OCI-LY7 (cell line): ENCODE results near the gene ABHD16B. TPM values are rescaled to one million over a fixed set of nuclear protein-coding genes. Genes with fewer than 3 reads are reported as not detected.
"Not testable (repeated sequence)": the region's sequence is repeated elsewhere in the genome, so short reads cannot be mapped to it uniquely, and the experiment has no call there.

ENCODE experiments used
- BruUV-seq: library from RNA; stranded (reverse); fragments of 400-500 nt; replicated peaks from 2 replicates; lab custom pipeline; 2021; lab: Mats Ljungman, UMichigan
- CTCF ChIA-PET: fragments of 300-600 bp; sonication (Branson Sonifier 250); formaldehyde crosslinking; loops from one replicate; lab custom pipeline; 2022; ENCODE audit warnings: antibody characterized with exemption; ENCODE audit not compliant: unreplicated experiment; lab: Charles Lee
- POLR2A ChIA-PET: fragments of 300-600 bp; sonication (Branson Sonifier 250); formaldehyde crosslinking; loops from one replicate; lab custom pipeline; 2022; ENCODE audit warnings: antibody characterized with exemption; lab: Charles Lee
- DNase-seq: peaks from one replicate; pipeline ENCODE4 v3.0.0-alpha.2; 2015; ENCODE audit warnings: low spot score
- H2AFZ ChIP-seq: fragments of 200-600 bp; sonication (generic), shearing (Covaris generic); 2 replicates; pipeline ENCODE4 v1.6.1; 2014; ENCODE audit warnings: mild to moderate bottlenecking, antibody characterized with exemption, low read length, moderate library complexity
- H3K27ac ChIP-seq: fragments of 200-600 bp; sonication (generic); 2 replicates; pipeline ENCODE4 v1.5.1; 2014; ENCODE audit warnings: mixed run types, low read depth, mild to moderate bottlenecking, moderate library complexity, low read length, inconsistent platforms; ENCODE audit not compliant: poor library complexity, severe bottlenecking
- H3K36me3 ChIP-seq: fragments of 200-600 bp; sonication (generic); 2 replicates; pipeline ENCODE4 v1.6.1; 2014; ENCODE audit warnings: mild to moderate bottlenecking, antibody characterized with exemption, low read length, moderate library complexity, mixed read lengths; ENCODE audit not compliant: insufficient read depth
- H3K4me1 ChIP-seq: fragments of 200-600 bp; sonication (generic); 2 replicates; pipeline ENCODE4 v1.5.1; 2014; ENCODE audit warnings: mild to moderate bottlenecking, low read length; ENCODE audit not compliant: insufficient read depth, poor library complexity, severe bottlenecking
- H3K4me2 ChIP-seq: fragments of 200-600 bp; sonication (generic); 2 replicates; pipeline ENCODE4 v1.6.1; 2014; ENCODE audit warnings: mild to moderate bottlenecking, low read length
- H3K4me3 ChIP-seq: fragments of 200-600 bp; sonication (generic); 2 replicates; pipeline ENCODE4 v1.5.1; 2014; ENCODE audit warnings: mild to moderate bottlenecking, low read depth, low read length; ENCODE audit not compliant: poor library complexity, severe bottlenecking
- H3K79me2 ChIP-seq: fragments of 200-600 bp; sonication (generic); 2 replicates; pipeline ENCODE4 v1.6.1; 2016; ENCODE audit warnings: low read depth, mild to moderate bottlenecking, low read length, moderate library complexity, mixed read lengths; ENCODE audit not compliant: insufficient read depth
- H3K9me2 ChIP-seq: fragments of 200-600 bp; sonication (generic); 2 replicates; pipeline ENCODE4 v1.6.1; 2016; ENCODE audit warnings: mild to moderate bottlenecking, low read length, mixed read lengths; ENCODE audit not compliant: insufficient read depth
- H3K9me3 ChIP-seq: fragments of 200-600 bp; sonication (generic); 2 replicates; pipeline ENCODE4 v1.6.1; 2014; ENCODE audit warnings: mild to moderate bottlenecking, mixed run types, low read length, mixed read lengths
- H4K20me1 ChIP-seq: fragments of 200-600 bp; sonication (generic); 2 replicates; pipeline ENCODE4 v1.6.1; 2014; ENCODE audit warnings: mild to moderate bottlenecking, antibody characterized with exemption, low read length, moderate library complexity, mixed read lengths; ENCODE audit not compliant: insufficient read depth
- EZH2phosphoT487 ChIP-seq: fragments of 200-600 bp; sonication (generic); IDR thresholded peaks from 2 replicates; pipeline ENCODE4 v1.6.1; 2018; ENCODE audit warnings: low read depth, borderline replicate concordance, mild to moderate bottlenecking, mixed run types, antibody characterized with exemption, low read length, moderate library complexity, mixed read lengths
- intact Hi-C: fragments of 100-400 bp; cut with micrococcal nuclease; formaldehyde crosslinking; loops from one replicate; pipeline ENCODE4 v1.10.0; 2022; ENCODE audit not compliant: unreplicated experiment
- total RNA-seq, 2 experiments: library from RNA; depleted of rRNA in 1 of 2; stranded (reverse); fragments of >200 nt in 1 of 2; shearing (Covaris generic) in 1 of 2; gene quantifications; 2 replicates each; pipeline ENCODE4 v1.2.3, GENCODE V29; 2014 to 2022
- TF ChIP-seq, protein P1 (sequence below): fragments of 200-600 bp; sonication (generic); conservative IDR thresholded peaks from 2 replicates; pipeline ENCODE4 v1.5.1; 2014; ENCODE audit warnings: mild to moderate bottlenecking, antibody characterized with exemption, low read length, moderate library complexity, mixed read lengths

Gene ABHD16B
- total RNA-seq, 2 experiments from 2014 or later: 0.29 TPM; not detected in 1

DNA sequence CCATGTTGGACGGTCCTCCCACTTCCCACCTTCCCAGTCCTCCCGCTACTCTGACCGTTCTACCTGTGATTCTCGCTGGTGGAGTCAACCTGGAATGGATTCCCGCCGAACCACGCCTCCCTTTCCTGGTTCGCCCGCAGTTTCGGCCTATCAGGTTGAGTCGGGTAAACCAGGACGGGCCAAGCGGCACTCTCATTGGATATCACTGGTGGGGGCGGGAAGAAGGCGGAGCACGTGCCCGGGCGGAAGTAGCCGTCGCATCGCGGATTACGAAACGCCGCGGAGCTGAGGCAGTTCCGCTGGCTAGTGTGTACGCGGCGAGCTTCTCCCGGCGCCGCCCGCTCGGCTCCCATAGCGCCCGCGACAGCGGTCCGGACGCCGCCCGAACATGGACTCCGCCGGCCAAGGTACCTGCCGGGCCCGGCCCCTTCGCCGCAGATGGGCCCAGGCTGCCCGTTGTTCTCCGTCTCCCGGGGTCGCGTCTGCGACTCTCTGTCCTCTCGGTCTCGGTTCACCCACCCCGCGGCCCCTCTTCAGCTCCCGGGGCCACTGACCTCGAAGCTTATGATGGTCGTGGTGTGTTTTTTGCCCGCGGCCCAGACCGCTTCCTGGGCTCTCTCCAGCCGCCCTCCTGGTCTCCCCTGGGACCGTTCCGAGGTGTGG lies 3.8 kb downstream of the ABHD16B start, which contains the start of gene TPD52L2:
TSS of gene TPD52L2 (plus strand) at position 293 of the 663 bp plus-strand sequence. CDS start at position 389, 96 bp downstream.
- DNase-seq: peak; percentile 98
- peak within 1 kb of the TSS; percentile 94 for H3K4me2 ChIP-seq
- H3K9me2 ChIP-seq: no peaks in the 10 kb centered on the region
- CTCF ChIA-PET: no interaction called here
- BruUV-seq: TSS peak; percentile 74
- peaks cover 35% of the 10 kb centered on the region for H3K79me2 ChIP-seq
- POLR2A ChIA-PET: interaction anchor here (1.2 kb wide), 1 partner anchor 78 kb away, joined by 4 read pairs; no protein-coding TSS in a partner anchor
- TF ChIP-seq EZH2phosphoT487: no peak
- TF ChIP-seq, protein P1, sequence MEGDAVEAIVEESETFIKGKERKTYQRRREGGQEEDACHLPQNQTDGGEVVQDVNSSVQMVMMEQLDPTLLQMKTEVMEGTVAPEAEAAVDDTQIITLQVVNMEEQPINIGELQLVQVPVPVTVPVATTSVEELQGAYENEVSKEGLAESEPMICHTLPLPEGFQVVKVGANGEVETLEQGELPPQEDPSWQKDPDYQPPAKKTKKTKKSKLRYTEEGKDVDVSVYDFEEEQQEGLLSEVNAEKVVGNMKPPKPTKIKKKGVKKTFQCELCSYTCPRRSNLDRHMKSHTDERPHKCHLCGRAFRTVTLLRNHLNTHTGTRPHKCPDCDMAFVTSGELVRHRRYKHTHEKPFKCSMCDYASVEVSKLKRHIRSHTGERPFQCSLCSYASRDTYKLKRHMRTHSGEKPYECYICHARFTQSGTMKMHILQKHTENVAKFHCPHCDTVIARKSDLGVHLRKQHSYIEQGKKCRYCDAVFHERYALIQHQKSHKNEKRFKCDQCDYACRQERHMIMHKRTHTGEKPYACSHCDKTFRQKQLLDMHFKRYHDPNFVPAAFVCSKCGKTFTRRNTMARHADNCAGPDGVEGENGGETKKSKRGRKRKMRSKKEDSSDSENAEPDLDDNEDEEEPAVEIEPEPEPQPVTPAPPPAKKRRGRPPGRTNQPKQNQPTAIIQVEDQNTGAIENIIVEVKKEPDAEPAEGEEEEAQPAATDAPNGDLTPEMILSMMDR: no peak
- peak within 1 kb of the TSS; percentile 88 for H3K4me3 ChIP-seq
- intact Hi-C loops: loop anchor here (1.0 to 10.0 kb wide), 5 partner anchors 30 to 330 kb away; partner anchors contain the start of genes ARFRP1, DNAJC5 and PTK6
- H3K27ac ChIP-seq: peak within 1 kb of the TSS; percentile 71
- H3K4me1 ChIP-seq: peaks cover 9% of the 10 kb centered on the region
- H2AFZ ChIP-seq: peak within 1 kb of the TSS; percentile 59; the same call in 1 of the 2 replicates
- no peaks in the 10 kb centered on the region for H3K9me3 ChIP-seq
- H4K20me1 ChIP-seq: no peaks in the 10 kb centered on the region
- peaks cover 35% of the 10 kb centered on the region for H3K36me3 ChIP-seq

DNA sequence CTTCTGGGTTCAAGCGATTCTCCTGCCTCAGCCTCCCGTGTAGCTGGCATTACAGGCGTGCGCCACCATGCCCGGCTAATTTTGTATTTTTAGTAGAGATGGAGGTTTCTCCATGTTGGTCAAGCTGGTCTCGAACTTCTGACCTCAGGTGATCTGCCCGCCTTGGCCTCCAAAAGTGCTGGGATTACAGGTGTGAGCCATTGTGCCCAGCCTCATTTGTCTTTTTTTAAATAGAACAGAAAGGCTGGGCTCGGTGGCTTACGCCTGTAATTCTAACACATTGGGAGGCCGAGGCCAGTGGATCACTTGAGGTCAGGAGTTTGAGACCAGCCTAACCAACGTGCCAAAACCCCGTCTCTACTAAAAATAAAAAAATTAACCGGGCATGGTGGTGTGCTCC lies 5.7 kb downstream of the ABHD16B start:
- H3K9me2 ChIP-seq, H3K27ac ChIP-seq, H3K9me3 ChIP-seq, CTCF ChIA-PET, H3K4me3 ChIP-seq, H3K4me1 ChIP-seq, H2AFZ ChIP-seq, DNase-seq, H4K20me1 ChIP-seq, BruUV-seq, H3K4me2 ChIP-seq: not testable (repeated sequence)
- intact Hi-C loops: loop anchor here (5.0 to 10.0 kb wide), 2 partner anchors 105 to 332 kb away; partner anchors contain the start of gene PTK6
- H3K36me3 ChIP-seq: peaks cover 45% of the 10 kb centered on the region
- peaks cover 35% of the 10 kb centered on the region for H3K79me2 ChIP-seq
- POLR2A ChIA-PET: interaction anchor here (0.6 to 0.7 kb wide), 3 partner anchors 9 to 79 kb away, joined by 4 to 7 read pairs (median 5); no protein-coding TSS in a partner anchor

DNA sequence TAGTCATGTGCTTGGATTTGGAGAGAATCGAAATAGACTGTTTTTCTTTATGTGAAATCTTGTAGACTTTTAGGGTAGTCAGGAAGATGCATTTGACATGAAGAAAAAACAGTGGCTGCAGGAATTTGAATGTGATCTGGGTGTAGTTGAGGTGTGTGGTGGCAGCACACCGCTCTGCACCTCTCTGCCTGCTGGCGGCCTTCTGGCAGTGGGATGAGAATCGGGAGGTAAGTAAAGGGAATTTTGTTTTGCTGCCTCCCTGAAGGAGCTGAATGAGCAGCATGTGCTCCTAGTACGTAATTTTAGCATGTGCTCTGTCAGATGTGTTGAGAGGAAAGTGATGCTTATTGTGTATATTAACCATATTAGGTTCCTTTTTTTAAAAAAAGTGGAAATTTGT lies 7.0 kb downstream of the ABHD16B start:
- no peaks in the 10 kb centered on the region for H4K20me1 ChIP-seq
- peaks cover 33% of the 10 kb centered on the region for H3K79me2 ChIP-seq
- intact Hi-C loops: loop anchor here (5.0 to 10.0 kb wide), 2 partner anchors 104 to 333 kb away; partner anchors contain the start of gene PTK6
- no peak overlapping the region for H2AFZ ChIP-seq
- H3K4me2 ChIP-seq: no peak overlapping the region
- H3K36me3 ChIP-seq: peaks cover 50% of the 10 kb centered on the region
- CTCF ChIA-PET: no interaction called here
- no peak overlapping the region for H3K27ac ChIP-seq
- no peak overlapping the region for H3K4me3 ChIP-seq
- no peaks in the 10 kb centered on the region for H3K9me2 ChIP-seq
- H3K9me3 ChIP-seq: no peaks in the 10 kb centered on the region
- peaks cover 7% of the 10 kb centered on the region for H3K4me1 ChIP-seq
- no peak for DNase-seq
- TF ChIP-seq EZH2phosphoT487: no peak
- TF ChIP-seq, protein P1: no peak
- TSS peak; percentile 23 for BruUV-seq
- POLR2A ChIA-PET: no interaction called here
